Testis (tissue), 2 donors: ENCODE data around the gene HS2ST1.

Experiments
- CTCF ChIP-seq, 3 experiments: fragments of 450-650 bp in 2 of 3; fragments of 200-600 bp in 1 of 3; sonication (generic) in 1 of 3; IDR thresholded peaks; one replicate each; pipeline ENCODE4 v1.5.1; 2016 to 2019; ENCODE audit warnings: antibody characterized with exemption in 3 of 3, mild to moderate bottlenecking in 2 of 3, moderate library complexity in 1 of 3
- POLR2A ChIP-seq: fragments of 450-650 bp; IDR thresholded peaks from one replicate; pipeline ENCODE4 v1.6.1; 2017; ENCODE audit warnings: antibody characterized with exemption, mild to moderate bottlenecking, moderate library complexity

- TF ChIP-seq CTCF (IDR thresholded peaks at IDR 0.05) (no peak), POLR2A (no peak)
Observed at GRCh38 chr1:87056974-87057373, 142.5 kb downstream of the HS2ST1 start.
